GM19452 (cell line): Measurements from ENCODE around the gene TAF4.

Experiments
- ATAC-seq: cut with Tn5 transposase; IDR thresholded peaks from one replicate; pipeline ENCODE4 v1.9.1; 2021; ENCODE audit not compliant: unreplicated experiment

The TAF4 gene

GRCh38 chr20:62025394-62025793 lies 40.3 kb downstream of the TAF4 start:
- no peak for ATAC-seq

GRCh38 chr20:62023935-62024334 lies 41.7 kb downstream of the TAF4 start:
- ATAC-seq: no peak

- ATAC-seq: no peak
Measured at GRCh38 chr20:62022575-62023139, 43.0 kb downstream of the TAF4 start.

- ATAC-seq: no peak
Measured at GRCh38 chr20:62021793-62022385, 43.8 kb downstream of the TAF4 start.

GRCh38 chr20:62020935-62021701 lies 44.6 kb downstream of the TAF4 start:
- ATAC-seq: no peak

GRCh38 chr20:62019881-62020492 lies 45.7 kb downstream of the TAF4 start:
- no peak for ATAC-seq

GRCh38 chr20:62019144-62019805 lies 46.4 kb downstream of the TAF4 start:
- no peak for ATAC-seq

GRCh38 chr20:62018437-62019143 lies 47.1 kb downstream of the TAF4 start:
- ATAC-seq: no peak

- ATAC-seq: no peak
Measured at GRCh38 chr20:62015540-62016288, 50.0 kb downstream of the TAF4 start.

GRCh38 chr20:62014889-62015537 lies 50.7 kb downstream of the TAF4 start:
- no peak for ATAC-seq

- no peak for ATAC-seq
Measured at GRCh38 chr20:62014488-62014775, 51.2 kb downstream of the TAF4 start.

GRCh38 chr20:62012631-62013030 lies 53.0 kb downstream of the TAF4 start:
- no peak for ATAC-seq

GRCh38 chr20:62011938-62012534 lies 53.6 kb downstream of the TAF4 start:
- no peak for ATAC-seq

GRCh38 chr20:62011403-62011790 lies 54.3 kb downstream of the TAF4 start:
- ATAC-seq: no peak

GRCh38 chr20:62010551-62011402 lies 54.9 kb downstream of the TAF4 start:
- no peak for ATAC-seq

- no peak for ATAC-seq
Measured at GRCh38 chr20:62009869-62010445, 55.7 kb downstream of the TAF4 start.

GRCh38 chr20:62009322-62009721 lies 56.4 kb downstream of the TAF4 start:
- no peak for ATAC-seq

- ATAC-seq: no peak
Measured at GRCh38 chr20:62008643-62009183, 57.0 kb downstream of the TAF4 start.
